Uterus (tissue), 2 donors: Measurements from ENCODE around the gene IGFLR1.

Experiments used
- CTCF ChIP-seq, 4 experiments: fragments of 200-600 bp in 2 of 4; fragments of 450-650 bp in 2 of 4; sonication (generic) in 2 of 4; IDR thresholded peaks; one replicate each; pipeline ENCODE4 v1.5.1; 2016 to 2019; ENCODE audit warnings: antibody characterized with exemption in 4 of 4, mild to moderate bottlenecking in 2 of 4, moderate library complexity in 1 of 4
- POLR2A ChIP-seq, 2 donors: fragments of 450-650 bp; IDR thresholded peaks; one replicate each; pipeline ENCODE4 v1.6.1; 2016; ENCODE audit warnings: antibody characterized with exemption in 2 of 2, mild to moderate bottlenecking in 1 of 2, moderate library complexity in 1 of 2

GRCh38 chr19:35695895-35696422 is 46.3 kb downstream of the IGFLR1 start:
- TF ChIP-seq POLR2A (IDR thresholded peaks at IDR 0.05) (no peak), CTCF (IDR thresholded peaks at IDR 0.05) (no peak)
